ENCODE measurements around the gene ATL2. TPM values are rescaled to one million over a fixed set of nuclear protein-coding genes. Genes with fewer than 3 reads are reported as not detected.

Gene ATL2
- 100 to 1,000 TPM in 1 of 2 donors, 10 to 100 TPM in 1; 55.4 to 109 TPM for total RNA-seq

DNA sequence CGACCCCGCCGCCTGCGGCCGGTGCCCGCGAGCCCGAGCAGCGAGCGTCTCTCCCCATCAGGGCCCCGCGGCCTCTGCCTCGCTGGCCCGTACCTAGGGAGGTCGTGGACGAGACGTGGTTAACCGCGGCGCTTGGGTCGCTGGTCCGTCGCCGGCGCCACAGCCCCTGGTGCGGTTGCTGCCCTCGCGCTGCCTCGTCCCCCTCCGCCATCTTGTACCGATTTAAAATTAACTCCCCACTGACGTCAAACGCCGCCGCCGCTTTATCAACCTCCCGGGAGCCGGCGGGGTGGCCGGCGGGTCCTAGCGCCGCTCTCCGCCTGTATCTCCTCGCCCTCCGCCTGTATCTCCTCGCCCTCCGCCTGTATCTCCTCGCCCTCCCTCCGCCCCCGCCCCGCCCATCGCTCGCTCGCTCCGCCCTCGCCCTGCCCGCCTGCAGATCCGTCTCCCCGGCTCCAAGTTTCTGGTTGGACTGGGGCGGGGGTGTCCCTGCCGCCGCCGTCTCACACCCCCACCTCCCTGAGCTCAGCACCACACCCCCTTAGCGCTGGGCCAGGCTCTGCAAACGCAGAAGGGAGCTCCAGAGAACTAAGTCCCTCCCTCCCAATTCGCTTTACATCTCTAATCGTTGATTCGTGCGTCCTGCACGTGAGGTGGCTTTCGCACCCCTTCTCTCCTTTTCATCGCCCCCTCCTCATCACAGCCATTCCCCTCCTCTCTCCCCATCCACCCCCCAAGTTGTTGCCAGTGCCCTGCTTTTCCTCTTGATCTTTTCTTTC, at the start of gene ATL2:
Gene ATL2, minus strand, starts transcription at position 224 of the 779 bp plus-strand sequence. Its CDS starts 13 bp downstream, at position 211.

Other genes starting within 250 kb of the ATL2 start
- gene HNRNPLL, start 225.7 kb upstream of the ATL2 start, total RNA-seq, result 10 to 100 TPM; 45.1 to 56.6 TPM